Breast epithelium (tissue), 3 donors: ENCODE results near the gene PTPN1.

Experiments used
- CTCF ChIP-seq, 3 donors: fragments of 450-650 bp; IDR thresholded peaks; one replicate each; pipeline ENCODE4 v1.5.1; 2016 to 2017; ENCODE audit warnings: antibody characterized with exemption in 3 of 3, mild to moderate bottlenecking in 3 of 3, moderate library complexity in 3 of 3
- POLR2AphosphoS5 ChIP-seq, 3 donors: sonication (generic); formaldehyde crosslinking; IDR thresholded peaks; one replicate each; pipeline ENCODE4 v1.6.1; 2017; ENCODE audit warnings: antibody characterized with exemption in 3 of 3

GRCh38 chr20:50481741-50482140 is 28.4 kb upstream of the PTPN1 start:
- TF ChIP-seq CTCF (IDR thresholded peaks at IDR 0.05) (no peak), POLR2AphosphoS5 (IDR thresholded peaks at IDR 0.05) (no peak)
